HuH-7.5 (cell line): ENCODE data around the gene RGS6.

ENCODE experiments used
- DNase-seq: peaks from one replicate; pipeline ENCODE4 v3.0.0; 2011; ENCODE audit warnings: low spot score

Gene RGS6

DNA sequence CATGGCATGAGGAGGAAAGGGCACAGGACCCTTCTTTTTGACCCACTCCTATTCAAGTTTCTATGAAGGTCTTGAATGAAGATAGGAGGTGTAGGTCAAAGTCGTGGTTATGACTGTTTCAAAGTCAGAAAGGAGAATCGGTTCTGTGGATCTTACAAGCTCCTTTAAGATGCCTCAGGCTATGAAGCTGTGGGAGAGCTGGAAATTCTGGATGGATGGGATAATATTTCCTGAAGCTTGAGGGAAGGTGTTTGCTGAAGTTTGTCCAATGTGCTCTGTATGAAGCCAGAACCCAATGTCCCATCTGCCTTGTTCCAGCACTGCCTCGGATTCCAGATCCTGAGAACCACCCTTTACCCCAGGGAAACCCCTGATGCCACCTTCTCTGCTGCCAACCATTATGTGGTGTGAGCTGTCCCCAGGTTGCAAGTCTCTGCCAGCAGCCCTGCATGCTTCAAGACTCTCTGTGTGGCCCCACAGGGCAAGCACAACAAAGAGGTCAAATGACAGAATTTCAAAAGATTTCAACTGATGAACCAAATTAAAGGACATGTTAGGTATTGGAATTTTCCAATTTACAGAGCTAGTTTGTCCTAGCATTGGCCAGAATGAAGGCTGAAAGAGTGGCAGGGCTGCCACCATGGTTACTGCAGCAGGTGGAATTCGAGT, 472.0 kb downstream of the RGS6 start:
- no peak for DNase-seq

DNA sequence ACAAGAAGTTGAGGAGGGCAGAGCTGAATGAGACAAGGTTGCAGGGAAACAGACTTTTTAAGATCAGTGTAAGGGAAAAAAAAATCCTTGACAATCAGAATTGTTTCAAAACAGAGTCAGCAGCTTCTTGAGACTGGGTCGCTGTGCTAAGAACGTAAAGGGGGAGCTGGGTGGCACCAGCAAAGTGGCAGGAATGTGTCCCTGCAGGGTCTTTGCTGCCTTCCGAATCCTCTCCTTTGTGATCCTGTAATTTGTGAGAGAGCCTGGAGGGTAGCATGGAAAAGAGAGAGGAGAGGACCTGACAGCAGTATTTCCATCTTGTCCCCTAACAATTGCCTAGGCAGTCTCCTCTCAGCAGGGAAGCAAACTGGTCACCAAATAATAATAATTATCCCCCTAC, 472.8 kb downstream of the RGS6 start:
- no peak for DNase-seq

DNA sequence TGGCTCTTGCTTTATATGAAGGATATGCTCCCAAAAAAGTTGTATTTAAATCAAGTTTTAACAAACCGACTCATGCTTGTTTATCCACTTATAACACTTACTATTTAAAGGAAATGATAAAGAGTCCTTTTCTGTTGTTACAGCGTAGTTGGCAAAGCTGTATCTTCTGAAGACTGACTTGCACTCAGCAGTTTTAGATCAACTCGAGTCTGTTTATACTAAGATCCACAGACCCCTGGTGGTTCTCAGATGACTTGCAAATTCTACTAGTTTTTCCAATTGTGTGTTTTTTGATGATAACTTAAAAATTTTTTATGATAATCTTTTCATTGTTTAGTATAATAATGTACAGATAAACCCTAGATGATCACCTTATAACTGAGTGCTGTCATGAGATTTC, 475.8 kb downstream of the RGS6 start:
- no peak for DNase-seq

DNA sequence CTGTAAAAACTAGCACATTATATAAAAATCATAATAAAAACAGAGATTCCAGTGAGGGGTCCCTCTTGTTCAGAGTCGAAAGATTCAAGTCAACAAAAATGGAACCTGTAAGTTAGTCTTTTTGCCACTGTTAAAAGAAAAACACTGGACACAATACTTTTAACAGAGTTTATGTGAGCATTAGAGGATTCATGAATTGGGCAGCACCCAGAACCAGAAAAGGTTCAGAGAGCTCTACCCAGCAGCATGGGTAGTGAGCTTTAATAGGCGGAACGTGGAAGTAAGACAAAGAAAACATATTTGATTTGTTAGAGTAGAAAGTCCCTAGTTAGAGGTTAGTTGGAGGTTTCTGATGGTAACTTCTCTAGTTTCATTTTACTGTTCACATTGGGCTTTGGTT, 476.8 kb downstream of the RGS6 start:
- no peak for DNase-seq

DNA sequence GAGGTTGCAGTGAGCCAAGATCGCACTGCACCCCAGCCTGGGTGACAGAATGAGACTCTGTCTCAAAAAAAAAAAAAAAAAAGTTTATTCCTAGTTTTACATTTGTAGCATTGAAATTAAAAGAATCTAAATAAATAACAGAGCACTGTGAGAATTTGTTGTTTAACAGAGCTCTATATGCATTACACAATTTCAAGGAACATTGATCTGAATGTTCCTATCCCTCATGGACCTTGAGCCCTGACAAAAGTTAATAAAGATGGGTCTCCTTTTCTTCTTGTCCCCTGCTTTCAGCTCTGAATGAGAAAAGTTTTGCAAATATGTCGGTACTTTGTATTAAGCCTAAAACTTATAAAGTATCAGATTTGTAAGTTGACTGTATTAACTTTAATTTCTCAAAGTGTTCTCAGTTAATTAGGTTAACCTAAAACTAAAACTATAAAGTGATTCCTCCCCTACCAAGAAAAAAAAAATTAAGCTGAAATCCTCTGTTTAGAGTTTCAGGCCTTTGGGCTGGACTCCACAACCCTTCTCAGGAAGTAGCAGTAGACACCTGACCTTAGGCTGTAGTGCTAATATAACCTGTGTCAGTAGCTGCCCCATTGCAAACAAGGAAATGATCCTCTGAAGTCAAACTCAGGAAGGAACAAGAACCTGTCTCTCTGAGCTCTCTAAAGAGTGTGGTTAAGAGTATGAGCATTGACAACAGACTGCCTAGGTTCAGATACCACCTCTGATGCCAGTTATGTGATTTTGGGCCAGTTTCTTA, 484.0 kb downstream of the RGS6 start:
- no peak for DNase-seq

DNA sequence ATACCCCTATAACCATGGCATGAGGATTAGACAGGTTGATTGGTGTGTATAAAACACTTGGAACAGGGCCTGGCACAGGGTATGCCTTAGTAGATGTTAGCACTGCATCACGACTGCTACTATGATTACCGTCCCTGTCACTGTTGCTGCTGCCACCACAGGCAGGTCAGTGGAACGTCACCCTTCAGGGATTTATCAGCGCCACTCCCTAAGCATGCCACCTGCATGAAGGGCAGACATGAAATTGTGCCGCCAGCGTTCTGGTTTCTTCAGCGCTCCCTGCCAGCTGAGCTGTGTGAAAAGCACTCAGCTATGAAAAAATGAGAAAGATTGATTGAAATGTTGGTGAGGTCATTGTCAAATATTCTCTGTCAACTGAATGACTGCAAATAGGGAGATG, 484.7 kb downstream of the RGS6 start:
- no peak for DNase-seq

DNA sequence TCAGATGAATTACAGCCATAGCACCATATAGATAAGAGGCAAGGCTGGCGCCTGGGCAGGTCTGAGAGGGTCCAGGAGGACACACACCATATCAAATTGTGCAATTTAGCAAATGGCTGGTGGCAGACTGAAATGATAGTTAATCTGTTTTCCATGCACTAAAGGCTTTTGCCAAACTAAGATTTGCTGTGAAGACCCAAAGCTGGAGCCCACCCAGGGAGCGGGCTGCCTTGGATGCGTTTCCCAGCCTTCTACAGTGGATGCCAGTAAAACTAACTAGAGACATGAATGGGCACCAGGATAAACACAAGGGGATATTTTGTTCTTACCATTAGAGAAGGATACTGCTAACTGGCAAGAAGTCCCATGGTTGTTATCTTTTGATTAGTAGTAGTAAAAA, 486.6 kb downstream of the RGS6 start:
- DNase-seq: no peak

DNA sequence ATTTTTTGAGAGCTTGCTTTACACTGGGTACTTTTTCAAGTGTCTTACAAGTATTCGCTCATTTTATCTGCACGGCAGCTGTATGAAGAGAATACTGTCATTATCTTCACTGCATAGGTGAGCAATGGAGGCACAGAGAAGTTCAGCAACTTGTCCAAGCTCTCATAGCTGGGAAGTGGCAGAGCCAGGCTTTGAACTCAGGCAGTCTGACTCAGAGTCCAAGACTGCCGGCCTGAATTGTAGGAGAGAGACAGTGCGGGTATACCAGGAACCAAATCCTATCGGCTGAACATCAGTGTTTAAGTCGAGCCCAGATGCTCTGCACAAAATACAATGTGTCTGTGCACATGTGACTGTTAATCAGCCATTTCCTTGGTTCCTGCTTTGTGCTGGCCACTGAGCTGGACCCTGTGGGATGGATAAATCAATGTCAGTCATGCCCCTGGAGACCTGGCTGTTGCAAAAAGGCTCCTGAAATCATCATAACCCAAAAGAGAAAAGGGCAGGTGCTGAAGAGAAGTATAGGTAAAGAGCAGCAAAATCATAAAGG, 487.1 kb downstream of the RGS6 start:
- DNase-seq: no peak

DNA sequence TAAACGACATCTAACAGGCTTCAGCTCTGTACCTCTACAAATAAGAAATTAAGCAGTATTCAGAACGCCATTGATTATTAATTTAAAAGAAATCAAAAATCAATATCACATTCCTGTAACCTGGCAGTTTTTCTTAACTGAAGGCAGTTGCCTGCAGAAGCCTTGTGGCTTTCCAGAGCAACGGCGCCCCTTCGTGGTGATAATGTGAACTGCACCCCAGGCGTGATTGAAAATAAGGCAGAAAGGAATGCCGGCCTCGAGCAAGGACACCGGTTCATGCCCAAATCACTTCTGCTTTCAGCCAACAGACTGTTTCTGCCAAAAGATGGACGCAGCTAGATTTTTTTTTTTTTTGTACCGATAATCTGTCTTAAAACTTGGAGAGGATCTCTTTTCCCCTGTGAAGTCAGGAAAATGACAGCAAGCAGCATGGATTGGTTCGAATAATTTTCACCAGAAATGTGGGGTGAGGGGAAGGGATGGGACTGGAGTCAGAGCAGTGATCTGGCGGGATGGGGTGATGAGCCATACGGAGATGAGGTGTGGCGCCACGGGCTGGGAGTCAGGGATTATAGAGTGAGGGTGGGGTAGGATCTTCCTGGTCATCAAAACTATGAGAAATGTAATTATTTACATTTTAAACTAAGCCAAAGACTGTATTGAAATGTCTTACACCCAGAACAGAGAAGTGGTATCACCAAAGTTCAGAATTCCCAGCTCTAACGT, 488.7 kb downstream of the RGS6 start:
- DNase-seq: peak; percentile 12

DNA sequence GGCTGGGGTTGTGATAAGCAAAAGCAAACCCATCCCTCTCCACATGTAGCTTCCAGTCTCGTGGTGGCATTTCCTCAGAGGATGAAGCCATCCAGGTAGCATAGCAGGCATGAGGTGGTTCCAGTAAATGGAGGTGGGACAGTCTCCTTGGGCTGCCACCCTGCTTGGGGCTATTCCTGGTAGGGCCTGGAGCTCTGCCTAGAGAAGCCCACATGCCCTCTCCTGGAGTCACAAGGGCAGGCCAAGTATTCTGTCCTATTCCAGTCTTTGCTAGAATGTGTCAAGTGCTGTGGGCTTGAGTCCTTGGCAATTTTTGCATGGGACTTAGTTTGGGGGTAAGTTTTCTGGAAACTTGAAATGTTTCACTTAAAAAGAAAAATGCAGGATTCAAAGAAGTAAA, 491.7 kb downstream of the RGS6 start:
- DNase-seq: no peak

DNA sequence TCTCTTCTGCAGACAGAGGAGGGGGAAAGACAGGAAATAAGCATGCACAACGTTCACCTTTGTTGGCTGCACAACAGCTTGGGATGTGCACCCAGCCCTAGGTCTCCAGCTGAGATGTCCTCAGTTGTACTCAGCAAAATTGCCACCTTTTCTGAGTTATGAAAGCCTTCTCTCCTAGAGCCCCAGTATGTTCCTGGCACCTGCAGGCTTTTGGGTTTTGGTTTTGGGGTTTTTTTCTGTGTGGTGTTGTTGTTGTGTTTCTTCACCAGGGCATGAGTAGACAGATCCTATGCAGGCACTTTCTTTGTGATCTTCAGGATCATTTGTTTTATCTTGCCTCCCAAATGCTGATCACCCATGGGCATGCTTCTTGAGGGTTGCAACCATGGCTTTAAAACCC, 498.2 kb downstream of the RGS6 start:
- no peak for DNase-seq

DNA sequence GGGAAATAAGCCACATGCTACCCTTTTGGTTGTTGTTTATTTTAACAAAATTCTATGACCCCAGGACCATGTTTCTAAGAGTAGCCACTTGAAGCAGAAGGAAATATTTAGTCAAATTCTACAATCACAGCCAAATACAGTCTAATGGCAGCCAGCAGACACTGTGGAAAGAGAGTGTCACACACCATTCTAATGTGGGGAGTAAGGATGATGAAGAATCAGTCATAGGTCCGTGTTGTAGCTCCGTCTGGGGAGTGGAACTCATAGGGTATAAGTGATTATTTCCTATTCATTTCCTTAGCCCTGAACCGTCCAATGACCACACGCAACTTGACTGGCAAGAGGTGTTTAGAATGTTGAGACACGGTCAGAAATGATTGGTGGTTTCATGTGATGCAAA, 500.5 kb downstream of the RGS6 start:
- DNase-seq: no peak

DNA sequence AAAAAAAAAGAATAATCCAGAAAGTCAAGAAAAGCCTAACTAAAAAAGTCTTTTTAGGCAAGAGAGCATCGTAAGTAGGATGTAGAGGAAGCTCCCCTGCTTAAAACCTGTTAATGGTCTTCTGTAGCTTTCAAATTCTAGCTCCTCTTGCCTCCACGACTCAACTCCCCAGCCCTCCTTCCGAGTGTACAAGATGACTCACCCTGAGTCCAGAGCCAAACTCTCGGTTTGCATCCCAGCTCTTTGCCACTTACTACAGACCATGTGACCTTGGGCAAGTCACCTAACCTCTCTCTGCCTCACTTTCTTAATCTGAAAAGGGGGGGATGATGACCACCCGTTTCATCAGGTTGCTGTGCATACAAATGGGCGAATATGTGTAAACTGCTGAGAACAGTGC, 501.3 kb downstream of the RGS6 start:
- no peak for DNase-seq

DNA sequence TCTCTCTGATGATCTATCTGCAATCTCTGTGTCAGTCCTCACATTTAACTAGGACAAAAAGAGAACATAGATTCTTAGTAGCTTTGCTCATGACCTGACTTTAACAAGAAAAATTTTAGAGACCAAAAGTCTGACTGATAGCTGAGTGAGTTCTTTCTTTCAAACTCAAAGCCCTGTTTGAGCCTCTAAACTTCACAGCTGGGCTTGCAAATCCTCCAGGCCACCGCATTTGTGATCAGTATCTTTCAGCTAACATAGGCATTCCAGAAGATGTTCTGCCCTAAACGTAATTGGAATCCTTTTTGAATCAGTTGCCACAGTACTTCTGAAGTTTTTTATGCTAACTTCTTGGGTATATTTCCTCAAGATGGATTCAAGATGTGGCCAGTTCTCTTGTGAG, 502.6 kb downstream of the RGS6 start:
- no peak for DNase-seq

DNA sequence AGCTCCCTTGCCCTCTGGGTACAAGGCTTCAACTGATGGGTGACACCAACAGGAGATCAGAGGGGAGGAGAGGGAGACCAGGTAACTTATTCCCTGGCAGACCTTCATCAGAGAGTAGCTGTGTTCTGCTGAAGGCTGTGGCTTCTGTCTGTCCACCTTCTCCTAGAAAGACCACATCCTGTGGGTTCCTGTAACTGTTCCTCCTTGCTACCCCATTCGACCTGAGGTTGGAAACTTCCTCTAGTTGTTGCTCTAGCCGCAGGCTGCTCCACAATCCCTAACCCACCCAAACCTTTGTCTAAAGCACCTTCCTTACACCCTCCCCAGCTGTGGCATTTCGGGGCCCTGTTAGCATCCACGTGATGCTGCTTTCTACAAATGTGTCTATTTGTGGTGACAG, 507.5 kb downstream of the RGS6 start:
- DNase-seq: no peak

DNA sequence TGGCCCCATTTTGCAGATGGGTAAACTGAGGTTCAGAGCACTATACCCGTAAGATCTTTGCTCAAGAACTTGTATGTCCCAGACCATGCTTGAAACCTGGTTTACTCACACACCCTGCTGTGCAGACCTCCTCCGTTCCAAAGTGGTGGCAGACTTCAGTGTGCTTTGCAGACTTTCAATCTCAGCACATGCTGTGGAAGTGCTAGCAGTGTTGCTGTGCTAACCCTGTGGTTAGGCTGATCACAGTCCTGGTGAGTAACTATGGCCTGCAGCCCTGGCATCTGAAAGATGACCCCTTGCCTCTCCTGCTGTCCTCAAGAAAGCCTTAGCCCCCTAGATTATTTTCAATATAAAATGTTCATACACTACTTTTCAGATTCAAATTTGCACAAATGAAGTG, 511.0 kb downstream of the RGS6 start:
- no peak for DNase-seq

DNA sequence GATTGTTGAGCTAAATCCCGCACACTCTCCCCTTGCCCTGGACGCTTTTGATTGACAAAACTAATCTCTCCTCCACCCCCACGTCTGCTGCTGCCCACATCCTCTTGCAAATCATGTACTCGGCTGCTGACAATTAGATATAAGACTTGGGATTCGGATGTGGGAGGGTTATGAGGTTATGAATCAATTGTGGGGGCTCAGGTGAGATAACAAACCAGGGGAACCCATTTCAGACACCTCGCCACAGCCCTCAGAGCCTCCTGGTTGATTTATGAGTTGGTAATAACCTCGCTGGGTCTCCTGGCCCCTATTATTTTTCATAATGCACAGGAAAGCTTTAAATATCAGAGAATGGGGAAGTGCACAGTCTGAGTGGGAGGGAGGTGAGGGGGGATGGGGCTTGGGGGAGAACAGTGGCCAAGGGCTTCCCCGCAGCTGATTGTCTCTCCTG, 511.8 kb downstream of the RGS6 start:
- no peak for DNase-seq

DNA sequence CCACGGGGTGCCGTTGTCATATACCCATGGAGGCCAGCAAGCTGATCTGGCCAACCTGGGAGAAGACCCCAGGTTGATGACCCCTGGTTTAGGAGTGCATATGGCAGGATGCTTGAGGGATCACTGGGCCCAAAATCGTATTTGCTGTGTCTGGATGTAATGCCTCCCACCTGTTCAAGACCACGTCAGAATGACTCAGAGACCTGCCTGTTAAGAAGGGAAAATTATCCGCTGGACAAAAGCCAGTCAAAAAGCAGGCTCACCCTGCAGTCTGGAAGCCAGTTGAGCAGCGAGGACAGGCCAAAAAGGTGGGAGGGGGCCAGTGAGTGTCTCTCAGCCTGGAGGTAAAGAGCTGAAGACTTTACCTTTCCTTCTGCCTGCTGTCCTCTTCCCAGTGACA, 512.5 kb downstream of the RGS6 start:
- no peak for DNase-seq

DNA sequence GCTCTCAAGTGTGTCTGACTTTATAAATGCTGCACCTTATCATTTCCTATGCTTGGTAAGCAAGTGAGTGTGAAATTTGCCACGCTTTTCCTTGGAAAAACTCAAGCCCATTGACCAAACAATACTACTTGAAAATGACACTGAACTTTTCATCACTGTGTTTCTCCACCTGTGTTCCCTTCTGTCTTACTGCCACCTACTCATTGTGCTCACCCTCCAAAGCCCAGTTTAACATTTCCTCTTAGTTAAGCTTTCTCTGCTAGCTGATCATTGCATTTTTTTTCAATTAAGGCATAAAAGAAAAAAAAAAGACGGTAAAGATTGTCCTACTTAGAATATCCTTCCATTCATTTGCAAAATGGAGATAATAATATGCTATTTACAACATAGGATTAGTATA, 516.0 kb downstream of the RGS6 start:
- DNase-seq: no peak

DNA sequence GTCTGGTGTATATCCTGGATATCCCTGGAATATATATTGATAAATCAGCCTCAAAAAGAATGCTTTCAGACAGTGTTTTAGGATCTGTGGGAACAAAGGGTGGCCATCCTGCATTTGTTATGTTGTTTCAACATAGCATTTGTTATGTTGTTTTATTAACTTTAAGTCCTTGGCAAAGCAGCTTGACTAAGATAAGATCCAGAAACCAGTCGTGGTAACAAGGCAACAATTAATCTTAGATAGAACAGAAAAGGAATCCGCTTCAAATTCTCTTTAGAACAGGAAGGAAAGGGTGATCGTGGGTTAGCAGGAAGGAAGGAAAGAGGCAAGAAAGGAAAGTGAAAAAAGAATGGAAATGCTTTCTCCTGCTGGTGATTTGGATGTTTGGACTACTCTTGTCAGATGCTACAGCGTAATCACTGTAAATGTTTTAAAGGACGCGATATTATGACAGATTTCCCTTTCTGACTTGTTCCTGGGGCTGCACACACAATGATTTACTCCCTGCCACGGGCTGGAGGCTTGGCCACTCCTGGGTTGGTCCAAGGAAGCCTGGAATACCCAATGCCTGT, 518.3 kb downstream of the RGS6 start:
- DNase-seq: no peak

DNA sequence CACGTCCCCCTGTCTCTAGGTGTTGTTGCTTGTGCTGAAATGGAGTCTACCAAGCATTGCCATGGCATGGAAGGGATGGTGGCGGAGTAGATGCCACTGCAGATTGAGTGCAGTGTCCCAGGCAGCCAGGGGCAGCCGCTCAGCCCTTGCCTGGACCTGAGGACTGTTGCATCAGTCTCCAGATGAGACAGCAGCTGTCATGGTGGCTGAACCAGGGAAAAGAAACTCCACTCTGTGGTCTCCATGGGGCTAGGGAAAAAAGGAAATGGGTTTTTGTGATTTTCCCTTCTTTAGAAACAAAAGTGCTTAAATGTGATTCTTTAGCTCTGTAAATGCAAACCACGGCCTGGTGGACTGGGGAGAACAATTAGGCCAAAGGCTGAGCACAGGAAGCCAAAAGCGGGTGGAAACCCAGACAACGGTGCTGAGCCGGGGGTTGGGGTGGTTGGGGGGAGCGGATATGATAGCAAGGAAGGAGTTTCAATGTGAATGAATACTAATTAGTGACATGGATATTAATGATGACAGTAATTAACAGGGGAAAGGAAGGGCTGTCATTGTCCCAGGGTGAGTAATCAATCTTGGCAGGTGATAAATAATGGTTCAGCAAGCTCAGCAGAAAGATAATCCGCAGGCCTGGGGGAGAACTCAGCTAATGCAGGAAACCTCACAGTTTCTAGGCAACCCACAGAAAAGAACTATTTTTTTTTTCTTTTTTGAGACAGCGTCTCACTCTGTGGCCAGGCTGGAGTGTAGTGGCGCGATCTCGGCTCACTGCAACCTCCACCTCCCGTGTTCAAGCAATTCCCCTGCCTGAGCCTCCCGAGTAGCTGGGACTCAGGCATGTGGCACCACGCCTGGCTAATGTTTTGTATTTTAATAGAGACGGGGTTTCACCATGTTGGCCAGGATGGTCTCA, 519.1 kb downstream of the RGS6 start:
- DNase-seq: no peak

DNA sequence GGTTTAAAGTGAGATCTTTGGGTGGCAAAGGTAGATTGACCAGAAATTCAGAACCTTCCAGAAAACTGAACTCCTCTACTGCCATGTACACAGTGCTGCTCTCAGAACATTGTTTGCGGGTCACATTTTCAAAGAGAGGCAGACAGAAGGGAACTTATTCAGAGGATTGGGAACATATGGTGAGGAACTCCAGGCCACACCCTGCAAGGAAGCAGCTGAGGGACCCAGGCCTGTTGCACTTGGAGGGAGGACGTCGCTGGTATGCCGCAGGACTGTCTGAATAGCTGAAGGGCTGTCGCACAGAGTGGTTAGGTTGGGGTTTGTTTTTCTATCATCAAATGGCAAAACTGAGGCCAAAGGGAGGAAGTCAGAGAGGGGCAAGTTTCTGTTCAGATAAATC, 520.5 kb downstream of the RGS6 start:
- no peak for DNase-seq
